GM23338 (cell line): ENCODE results near the gene UBE2F.

Source experiments
- CREB1 ChIP-seq: fragments of 250-450 bp; sonication (Bioruptor Pico); IDR thresholded peaks from 2 replicates; pipeline ENCODE4 v1.5.0; 2020; ENCODE audit warnings: low read depth, mild to moderate bottlenecking, moderate library complexity
- CTCF ChIP-seq, 2 experiments: fragments of 200-600 bp in 1 of 2; sonication (generic) in 1 of 2; conservative IDR thresholded peaks; 2 replicates each; pipeline versions ENCODE4 v1.5.1 to v1.6.1; 2016 to 2017; ENCODE audit warnings: antibody characterized with exemption in 2 of 2, low read depth in 2 of 2, mild to moderate bottlenecking in 2 of 2, moderate library complexity in 1 of 2
- ETS1 ChIP-seq: IDR thresholded peaks from 2 replicates; pipeline ENCODE4 v1.6.1; 2016; ENCODE audit warnings: antibody characterized with exemption
- EZH2 ChIP-seq: fragments of 200-600 bp; sonication (generic); IDR thresholded peaks from one replicate; pipeline ENCODE4 v1.8.0; 2017; ENCODE audit warnings: antibody characterized with exemption, mild to moderate bottlenecking, low read depth; ENCODE audit not compliant: unreplicated experiment
- EZH2phosphoT487 ChIP-seq: fragments of 200-600 bp; sonication (generic); IDR thresholded peaks from one replicate; pipeline ENCODE4 v1.8.1; 2018; ENCODE audit warnings: antibody characterized with exemption; ENCODE audit not compliant: unreplicated experiment
- JUNB ChIP-seq: IDR thresholded peaks from one replicate; pipeline ENCODE4 v1.6.1; 2016; ENCODE audit warnings: antibody characterized with exemption; ENCODE audit not compliant: unreplicated experiment
- NANOG ChIP-seq: IDR thresholded peaks from 2 replicates; pipeline ENCODE4 v1.6.1; 2016; ENCODE audit warnings: antibody characterized with exemption, borderline replicate concordance
- POLR2AphosphoS5 ChIP-seq: IDR thresholded peaks from 2 replicates; pipeline ENCODE4 v1.6.1; 2016; ENCODE audit warnings: antibody characterized with exemption, low read depth
- STAT1 ChIP-seq: IDR thresholded peaks from one replicate; pipeline ENCODE4 v1.6.1; 2016; ENCODE audit warnings: antibody characterized with exemption; ENCODE audit not compliant: unreplicated experiment
- ZNF114 ChIP-seq: fragments of 250-450 bp; sonication (Bioruptor Pico); IDR thresholded peaks from 2 replicates; pipeline ENCODE4 v1.5.0; 2020; ENCODE audit warnings: mild to moderate bottlenecking, moderate library complexity
- ZNF331 ChIP-seq: fragments of 250-450 bp; sonication (Bioruptor Pico); IDR thresholded peaks from 2 replicates; pipeline ENCODE4 v1.5.0; 2020; ENCODE audit warnings: low read depth, mild to moderate bottlenecking, moderate library complexity
- TF ChIP-seq, protein P1 (sequence below): IDR thresholded peaks from one replicate; pipeline ENCODE4 v1.6.1; 2018; ENCODE audit warnings: antibody characterized with exemption; ENCODE audit not compliant: unreplicated experiment
- TF ChIP-seq, protein P2 (sequence below): fragments of 250-450 bp; sonication (Bioruptor Pico); IDR thresholded peaks from 2 replicates; pipeline ENCODE4 v1.5.0; 2020; ENCODE audit warnings: mild to moderate bottlenecking, moderate library complexity

- no peak for TF ChIP-seq POLR2AphosphoS5
- TF ChIP-seq EZH2phosphoT487, result no peak
- TF ChIP-seq EZH2, result no peak
- TF ChIP-seq CTCF (conservative IDR thresholded peaks at IDR 0.05; ENCODE audit: low read depth in 2 of 2), result no peak
- no peak for TF ChIP-seq ZNF114 (CRISPR knock-in tag)
- TF ChIP-seq, protein P1, sequence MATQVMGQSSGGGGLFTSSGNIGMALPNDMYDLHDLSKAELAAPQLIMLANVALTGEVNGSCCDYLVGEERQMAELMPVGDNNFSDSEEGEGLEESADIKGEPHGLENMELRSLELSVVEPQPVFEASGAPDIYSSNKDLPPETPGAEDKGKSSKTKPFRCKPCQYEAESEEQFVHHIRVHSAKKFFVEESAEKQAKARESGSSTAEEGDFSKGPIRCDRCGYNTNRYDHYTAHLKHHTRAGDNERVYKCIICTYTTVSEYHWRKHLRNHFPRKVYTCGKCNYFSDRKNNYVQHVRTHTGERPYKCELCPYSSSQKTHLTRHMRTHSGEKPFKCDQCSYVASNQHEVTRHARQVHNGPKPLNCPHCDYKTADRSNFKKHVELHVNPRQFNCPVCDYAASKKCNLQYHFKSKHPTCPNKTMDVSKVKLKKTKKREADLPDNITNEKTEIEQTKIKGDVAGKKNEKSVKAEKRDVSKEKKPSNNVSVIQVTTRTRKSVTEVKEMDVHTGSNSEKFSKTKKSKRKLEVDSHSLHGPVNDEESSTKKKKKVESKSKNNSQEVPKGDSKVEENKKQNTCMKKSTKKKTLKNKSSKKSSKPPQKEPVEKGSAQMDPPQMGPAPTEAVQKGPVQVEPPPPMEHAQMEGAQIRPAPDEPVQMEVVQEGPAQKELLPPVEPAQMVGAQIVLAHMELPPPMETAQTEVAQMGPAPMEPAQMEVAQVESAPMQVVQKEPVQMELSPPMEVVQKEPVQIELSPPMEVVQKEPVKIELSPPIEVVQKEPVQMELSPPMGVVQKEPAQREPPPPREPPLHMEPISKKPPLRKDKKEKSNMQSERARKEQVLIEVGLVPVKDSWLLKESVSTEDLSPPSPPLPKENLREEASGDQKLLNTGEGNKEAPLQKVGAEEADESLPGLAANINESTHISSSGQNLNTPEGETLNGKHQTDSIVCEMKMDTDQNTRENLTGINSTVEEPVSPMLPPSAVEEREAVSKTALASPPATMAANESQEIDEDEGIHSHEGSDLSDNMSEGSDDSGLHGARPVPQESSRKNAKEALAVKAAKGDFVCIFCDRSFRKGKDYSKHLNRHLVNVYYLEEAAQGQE, result no peak
- no peak for TF ChIP-seq CREB1 (CRISPR knock-in tag)
- TF ChIP-seq JUNB, result no peak
- no peak for TF ChIP-seq ETS1
- TF ChIP-seq, protein P2, sequence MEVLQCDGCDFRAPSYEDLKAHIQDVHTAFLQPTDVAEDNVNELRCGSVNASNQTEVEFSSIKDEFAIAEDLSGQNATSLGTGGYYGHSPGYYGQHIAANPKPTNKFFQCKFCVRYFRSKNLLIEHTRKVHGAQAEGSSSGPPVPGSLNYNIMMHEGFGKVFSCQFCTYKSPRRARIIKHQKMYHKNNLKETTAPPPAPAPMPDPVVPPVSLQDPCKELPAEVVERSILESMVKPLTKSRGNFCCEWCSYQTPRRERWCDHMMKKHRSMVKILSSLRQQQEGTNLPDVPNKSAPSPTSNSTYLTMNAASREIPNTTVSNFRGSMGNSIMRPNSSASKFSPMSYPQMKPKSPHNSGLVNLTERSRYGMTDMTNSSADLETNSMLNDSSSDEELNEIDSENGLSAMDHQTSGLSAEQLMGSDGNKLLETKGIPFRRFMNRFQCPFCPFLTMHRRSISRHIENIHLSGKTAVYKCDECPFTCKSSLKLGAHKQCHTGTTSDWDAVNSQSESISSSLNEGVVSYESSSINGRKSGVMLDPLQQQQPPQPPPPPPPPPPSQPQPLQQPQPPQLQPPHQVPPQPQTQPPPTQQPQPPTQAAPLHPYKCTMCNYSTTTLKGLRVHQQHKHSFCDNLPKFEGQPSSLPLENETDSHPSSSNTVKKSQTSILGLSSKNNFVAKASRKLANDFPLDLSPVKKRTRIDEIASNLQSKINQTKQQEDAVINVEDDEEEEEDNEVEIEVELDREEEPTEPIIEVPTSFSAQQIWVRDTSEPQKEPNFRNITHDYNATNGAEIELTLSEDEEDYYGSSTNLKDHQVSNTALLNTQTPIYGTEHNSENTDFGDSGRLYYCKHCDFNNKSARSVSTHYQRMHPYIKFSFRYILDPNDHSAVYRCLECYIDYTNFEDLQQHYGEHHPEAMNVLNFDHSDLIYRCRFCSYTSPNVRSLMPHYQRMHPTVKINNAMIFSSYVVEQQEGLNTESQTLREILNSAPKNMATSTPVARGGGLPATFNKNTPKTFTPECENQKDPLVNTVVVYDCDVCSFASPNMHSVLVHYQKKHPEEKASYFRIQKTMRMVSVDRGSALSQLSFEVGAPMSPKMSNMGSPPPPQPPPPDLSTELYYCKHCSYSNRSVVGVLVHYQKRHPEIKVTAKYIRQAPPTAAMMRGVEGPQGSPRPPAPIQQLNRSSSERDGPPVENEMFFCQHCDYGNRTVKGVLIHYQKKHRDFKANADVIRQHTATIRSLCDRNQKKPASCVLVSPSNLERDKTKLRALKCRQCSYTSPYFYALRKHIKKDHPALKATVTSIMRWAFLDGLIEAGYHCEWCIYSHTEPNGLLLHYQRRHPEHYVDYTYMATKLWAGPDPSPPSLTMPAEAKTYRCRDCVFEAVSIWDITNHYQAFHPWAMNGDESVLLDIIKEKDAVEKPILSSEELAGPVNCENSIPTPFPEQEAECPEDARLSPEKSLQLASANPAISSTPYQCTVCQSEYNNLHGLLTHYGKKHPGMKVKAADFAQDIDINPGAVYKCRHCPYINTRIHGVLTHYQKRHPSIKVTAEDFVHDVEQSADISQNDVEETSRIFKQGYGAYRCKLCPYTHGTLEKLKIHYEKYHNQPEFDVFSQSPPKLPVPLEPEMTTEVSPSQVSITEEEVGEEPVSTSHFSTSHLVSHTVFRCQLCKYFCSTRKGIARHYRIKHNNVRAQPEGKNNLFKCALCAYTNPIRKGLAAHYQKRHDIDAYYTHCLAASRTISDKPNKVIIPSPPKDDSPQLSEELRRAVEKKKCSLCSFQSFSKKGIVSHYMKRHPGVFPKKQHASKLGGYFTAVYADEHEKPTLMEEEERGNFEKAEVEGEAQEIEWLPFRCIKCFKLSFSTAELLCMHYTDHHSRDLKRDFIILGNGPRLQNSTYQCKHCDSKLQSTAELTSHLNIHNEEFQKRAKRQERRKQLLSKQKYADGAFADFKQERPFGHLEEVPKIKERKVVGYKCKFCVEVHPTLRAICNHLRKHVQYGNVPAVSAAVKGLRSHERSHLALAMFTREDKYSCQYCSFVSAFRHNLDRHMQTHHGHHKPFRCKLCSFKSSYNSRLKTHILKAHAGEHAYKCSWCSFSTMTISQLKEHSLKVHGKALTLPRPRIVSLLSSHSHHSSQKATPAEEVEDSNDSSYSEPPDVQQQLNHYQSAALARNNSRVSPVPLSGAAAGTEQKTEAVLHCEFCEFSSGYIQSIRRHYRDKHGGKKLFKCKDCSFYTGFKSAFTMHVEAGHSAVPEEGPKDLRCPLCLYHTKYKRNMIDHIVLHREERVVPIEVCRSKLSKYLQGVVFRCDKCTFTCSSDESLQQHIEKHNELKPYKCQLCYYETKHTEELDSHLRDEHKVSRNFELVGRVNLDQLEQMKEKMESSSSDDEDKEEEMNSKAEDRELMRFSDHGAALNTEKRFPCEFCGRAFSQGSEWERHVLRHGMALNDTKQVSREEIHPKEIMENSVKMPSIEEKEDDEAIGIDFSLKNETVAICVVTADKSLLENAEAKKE (CRISPR knock-in tag), result no peak
- no peak for TF ChIP-seq STAT1
- TF ChIP-seq ZNF331 (CRISPR knock-in tag), result no peak
- no peak for TF ChIP-seq NANOG
Observed at GRCh38 chr2:238013806-238014205, 47.0 kb downstream of the UBE2F start.
